Left lung (tissue), 10 donors: ENCODE results near the gene PLEKHG5. TPM values are rescaled to one million over a fixed set of nuclear protein-coding genes. Genes with fewer than 3 reads are reported as not detected.
"Not testable (repeated sequence)": the region's sequence is repeated elsewhere in the genome, so short reads cannot be mapped to it uniquely, and the experiment has no call there.

Experiments used
- ATAC-seq: fragments of 200-7000 bp; cut with Tn5 transposase; one replicate; pipeline ENCODE4 v1.9.1; 2020; ENCODE audit warnings: moderate library complexity
- DNase-seq, 4 donors: peaks; one replicate each; pipeline ENCODE4 v3.0.0-alpha.2; 2013 to 2020
- H3K27ac ChIP-seq, 2 donors: fragments of 200-600 bp; sonication (generic) in 1 of 2; one replicate each; pipeline versions ENCODE4 v1.5.0 to v1.8.0; 2020 to 2021
- H3K27me3 ChIP-seq, 2 donors: fragments of 200-600 bp; sonication (generic) in 1 of 2; one replicate each; pipeline versions ENCODE4 v1.5.0 to v1.8.0; 2020 to 2021
- H3K36me3 ChIP-seq, 2 donors: fragments of 200-600 bp; sonication (generic) in 1 of 2; one replicate each; pipeline versions ENCODE4 v1.5.0 to v1.8.0; 2020 to 2021
- H3K4me1 ChIP-seq, 2 donors: fragments of 200-600 bp; one replicate each; pipeline ENCODE4 v1.8.0; 2021
- H3K4me3 ChIP-seq, 2 donors: fragments of 200-600 bp; sonication (generic) in 1 of 2; one replicate each; pipeline versions ENCODE4 v1.5.0 to v1.8.0; 2020 to 2021; ENCODE audit warnings: mild to moderate bottlenecking in 1 of 2
- H3K9me3 ChIP-seq, 2 donors: fragments of 200-600 bp; sonication (generic) in 1 of 2; one replicate each; pipeline versions ENCODE4 v1.5.0 to v1.8.0; 2020 to 2021
- intact Hi-C, 2 donors: fragments of 100-400 bp; cut with DNase I; formaldehyde crosslinking; loops; one replicate each; pipeline versions ENCODE4 v1.11.2 to v1.14.2; 2022
- polyA plus RNA-seq, 6 donors: library from polyadenylated mRNA; unstranded; fragments of 120-200 nt; gene quantifications; one replicate each; pipeline ENCODE4 v1.2.1, GENCODE V29; 2013; ENCODE audit not compliant: insufficient read length in 6 of 6
- total RNA-seq, 2 donors: library from RNA; stranded (reverse); fragmentation: NEBNext Ultra II Directional; extraction: Animal tissue kit (Norgen Biotek cat#: 25700); gene quantifications; one replicate each; pipeline ENCODE4 v1.2.1, GENCODE V29; 2021
- TF ChIP-seq, protein P1 (sequence below), 2 donors: fragments of 200-600 bp; sonication (generic) in 1 of 2; IDR thresholded peaks; one replicate each; pipeline versions ENCODE4 v1.5.0 to v1.8.0; 2021; ENCODE audit warnings: antibody characterized with exemption in 2 of 2
- donor health status: DM: no; HTN: yes; CAD: no.
- donor health status: DM: no; HTN: no; CAD: no.

PLEKHG5 gene
- total and polyA plus RNA-seq, 8 donors, result 6.3 to 35.7 (median 28.8) TPM

DNA sequence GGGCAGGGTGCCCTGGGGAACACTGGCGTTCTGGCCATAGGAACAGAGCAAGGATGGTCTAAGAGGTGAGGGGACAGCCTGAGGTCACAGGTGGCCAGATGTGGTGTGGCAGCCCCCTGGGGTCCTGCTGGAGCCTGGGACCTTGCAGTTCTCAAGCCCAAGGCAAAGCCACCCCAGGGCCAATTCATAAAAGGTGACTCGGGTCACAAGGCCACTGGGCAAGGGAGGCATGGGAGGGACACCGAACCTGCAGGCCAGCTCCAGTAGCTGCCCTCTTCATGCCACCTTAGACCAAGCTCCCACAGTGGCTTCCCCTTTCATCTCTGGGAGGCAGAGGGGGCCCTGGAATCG, 44.8 kb downstream of the PLEKHG5 start:
- Histone ChIP-seq H3K27ac (no peak overlapping the region), H3K36me3 (no peaks in the 10 kb centered on the region), H3K9me3 (no peaks in the 10 kb centered on the region), H3K4me1 (peaks cover 0 to 19% of the 10 kb centered on the region in 2 donors), H3K4me3 (no peak overlapping the region), H3K27me3 (peaks cover 42 to 94% of the 10 kb centered on the region in 2 donors)
- TF ChIP-seq, protein P1, sequence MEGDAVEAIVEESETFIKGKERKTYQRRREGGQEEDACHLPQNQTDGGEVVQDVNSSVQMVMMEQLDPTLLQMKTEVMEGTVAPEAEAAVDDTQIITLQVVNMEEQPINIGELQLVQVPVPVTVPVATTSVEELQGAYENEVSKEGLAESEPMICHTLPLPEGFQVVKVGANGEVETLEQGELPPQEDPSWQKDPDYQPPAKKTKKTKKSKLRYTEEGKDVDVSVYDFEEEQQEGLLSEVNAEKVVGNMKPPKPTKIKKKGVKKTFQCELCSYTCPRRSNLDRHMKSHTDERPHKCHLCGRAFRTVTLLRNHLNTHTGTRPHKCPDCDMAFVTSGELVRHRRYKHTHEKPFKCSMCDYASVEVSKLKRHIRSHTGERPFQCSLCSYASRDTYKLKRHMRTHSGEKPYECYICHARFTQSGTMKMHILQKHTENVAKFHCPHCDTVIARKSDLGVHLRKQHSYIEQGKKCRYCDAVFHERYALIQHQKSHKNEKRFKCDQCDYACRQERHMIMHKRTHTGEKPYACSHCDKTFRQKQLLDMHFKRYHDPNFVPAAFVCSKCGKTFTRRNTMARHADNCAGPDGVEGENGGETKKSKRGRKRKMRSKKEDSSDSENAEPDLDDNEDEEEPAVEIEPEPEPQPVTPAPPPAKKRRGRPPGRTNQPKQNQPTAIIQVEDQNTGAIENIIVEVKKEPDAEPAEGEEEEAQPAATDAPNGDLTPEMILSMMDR (IDR thresholded peaks at IDR 0.05), result no peak
- intact Hi-C loops, result no loop called here
- ATAC-seq (no peak), DNase-seq (no peak)

DNA sequence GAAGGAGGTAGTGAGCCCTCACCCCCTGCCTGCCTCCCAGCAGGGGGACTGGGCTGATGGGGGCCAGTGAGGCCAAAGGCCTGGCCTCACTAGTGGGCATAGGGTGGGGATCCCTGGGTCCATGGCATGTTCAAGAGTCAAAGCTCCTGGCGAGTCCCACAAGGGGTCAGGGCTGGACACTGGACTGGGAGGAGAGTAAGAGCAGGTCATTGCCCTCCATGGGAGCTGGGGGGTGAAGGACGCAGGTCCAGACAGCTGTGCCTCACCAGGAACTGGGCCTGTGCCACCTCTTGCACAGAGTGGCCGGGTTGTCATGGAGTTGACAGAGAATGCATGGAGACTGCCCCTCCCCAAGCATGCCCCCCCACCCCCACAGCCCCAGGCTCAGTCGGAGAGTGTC, 45.5 kb downstream of the PLEKHG5 start:
- H3K9me3 ChIP-seq, intact Hi-C loops, H3K36me3 ChIP-seq, H3K27ac ChIP-seq, DNase-seq, H3K4me3 ChIP-seq, ATAC-seq: not testable (repeated sequence)
- peaks cover 0 to 19% of the 10 kb centered on the region in 2 donors for H3K4me1 ChIP-seq
- peaks cover 38 to 94% of the 10 kb centered on the region in 2 donors for H3K27me3 ChIP-seq

DNA sequence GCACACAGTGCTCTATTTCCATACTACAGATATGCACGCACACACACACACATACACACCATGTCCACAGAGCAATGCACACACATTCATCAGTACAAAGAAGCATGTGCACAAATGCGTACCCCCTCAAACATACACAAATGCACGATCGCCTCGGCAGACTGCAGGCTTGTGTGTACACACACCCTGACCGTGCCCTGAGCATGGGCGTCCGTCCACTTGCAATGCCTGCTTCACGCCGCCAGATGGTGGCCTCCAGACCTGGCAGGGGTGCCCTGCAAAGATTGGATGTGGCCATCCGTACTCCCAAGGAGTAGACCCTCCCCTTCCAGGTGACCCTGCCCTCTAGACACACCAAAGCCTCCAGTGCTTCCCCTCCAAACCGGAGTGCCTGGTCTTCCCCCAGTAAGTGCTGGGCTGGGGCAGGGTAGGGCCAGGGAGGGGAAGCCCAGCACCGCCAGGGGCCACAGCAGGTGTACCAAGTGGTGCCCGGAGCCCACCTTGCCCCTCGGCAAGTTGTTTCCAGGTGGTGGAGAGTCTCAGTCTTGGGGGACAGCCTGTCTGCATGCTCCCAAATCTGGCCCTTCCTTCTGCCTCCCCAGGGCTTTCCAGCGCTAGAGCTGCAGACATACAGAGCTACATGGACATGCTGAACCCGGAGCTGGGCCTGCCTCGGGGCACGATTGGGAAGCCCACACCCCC, 46.3 kb downstream of the PLEKHG5 start:
- ATAC-seq (peak; percentile 64), DNase-seq (peak in 1 of 4 donors; percentile 81)
- peaks cover 37 to 94% of the 10 kb centered on the region in 2 donors for H3K27me3 ChIP-seq

DNA sequence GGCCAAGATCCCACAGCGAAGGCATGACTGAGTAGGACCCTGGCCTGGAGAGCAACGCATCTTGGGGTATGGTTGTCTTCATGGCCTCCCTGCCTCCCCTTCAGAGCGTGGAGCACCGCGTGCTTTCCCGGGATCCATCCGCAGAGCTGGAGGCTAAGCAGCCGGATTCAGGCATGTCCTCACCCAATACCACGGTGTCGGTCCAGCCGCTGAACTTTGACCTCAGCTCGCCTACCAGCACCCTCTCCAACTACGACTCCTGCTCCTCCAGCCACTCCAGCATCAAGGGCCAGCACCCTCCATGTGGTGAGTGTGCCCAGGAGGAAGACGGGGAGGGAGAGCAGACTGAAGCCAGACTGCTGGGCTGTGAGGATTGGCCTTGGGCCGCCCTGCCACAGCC, 47.1 kb downstream of the PLEKHG5 start:
- TF ChIP-seq, protein P1 (IDR thresholded peaks at IDR 0.05), result no peak
- no peaks in the 10 kb centered on the region for H3K9me3 ChIP-seq

More for the DNA sequence above, 46.3 kb downstream of the PLEKHG5 start:
- Histone ChIP-seq H3K27ac (no peak overlapping the region), H3K4me3 (no peak overlapping the region), H3K36me3 (no peaks in the 10 kb centered on the region), H3K4me1 (peaks cover 0 to 25% of the 10 kb centered on the region in 2 donors), H3K9me3 (no peaks in the 10 kb centered on the region)
- TF ChIP-seq, protein P1 (IDR thresholded peaks at IDR 0.05), result peak; percentile 33 to 66
- intact Hi-C loops, result no loop called here

DNA sequence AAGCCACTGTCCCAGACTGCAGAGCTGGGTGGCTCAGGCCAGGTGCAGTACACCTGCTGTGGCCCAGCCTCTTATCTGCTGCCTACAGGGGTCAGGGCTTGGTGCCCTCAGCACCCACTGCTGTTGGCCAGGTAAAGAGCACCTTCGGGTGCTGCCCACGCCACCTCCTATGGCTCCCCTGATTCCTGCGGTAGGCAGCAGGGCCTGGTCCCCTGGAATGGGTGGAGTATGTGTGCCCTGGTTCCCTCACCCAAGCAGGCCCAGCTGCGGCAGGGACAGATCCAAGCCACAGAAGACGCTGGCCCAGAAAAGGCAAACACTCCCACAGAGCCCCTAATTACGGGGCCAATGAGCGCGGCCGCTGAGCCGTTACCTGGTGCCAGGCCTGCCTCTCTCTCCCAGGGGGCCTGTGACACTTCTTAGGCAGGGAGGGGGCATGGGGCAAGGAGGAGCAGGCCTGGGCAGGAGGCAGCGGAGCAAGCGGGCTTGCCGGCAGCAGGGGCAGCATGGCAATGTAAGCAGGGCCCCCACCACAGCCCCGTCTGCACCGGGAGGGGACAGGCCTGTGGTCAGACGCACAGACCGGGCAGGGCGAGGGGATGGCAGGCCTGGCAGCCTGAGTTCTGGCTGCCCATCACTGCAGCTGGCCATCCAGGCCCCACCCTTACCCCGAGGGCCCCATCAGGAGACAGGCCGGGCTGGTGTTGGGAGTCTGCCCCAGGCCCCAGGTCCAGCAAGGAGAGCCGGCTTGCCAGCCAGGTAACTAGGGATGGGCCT, 47.9 kb downstream of the PLEKHG5 start:
- peak in 1 of 4 donors; percentile 65 for DNase-seq
- TF ChIP-seq, protein P1 (IDR thresholded peaks at IDR 0.05), result no peak
- Histone ChIP-seq H3K27ac (no peak overlapping the region), H3K27me3 (peaks cover 21 to 94% of the 10 kb centered on the region in 2 donors), H3K4me1 (peaks cover 0 to 22% of the 10 kb centered on the region in 2 donors), H3K4me3 (no peak overlapping the region), H3K9me3 (no peaks in the 10 kb centered on the region), H3K36me3 (no peaks in the 10 kb centered on the region)
- no peak for ATAC-seq
- intact Hi-C loops, result no loop called here

More for the DNA sequence above, 47.1 kb downstream of the PLEKHG5 start:
- Histone ChIP-seq H3K27me3 (peaks cover 29 to 94% of the 10 kb centered on the region in 2 donors), H3K27ac (no peak overlapping the region), H3K4me1 (peaks cover 0 to 29% of the 10 kb centered on the region in 2 donors), H3K36me3 (no peaks in the 10 kb centered on the region), H3K4me3 (no peak overlapping the region)
- peak in 1 of 4 donors; percentile 57 for DNase-seq
- ATAC-seq, result no peak
- intact Hi-C loops, result no loop called here
